HCT116 (cell line): ENCODE data around the gene MRPL50. TPM values are rescaled to one million over a fixed set of nuclear protein-coding genes. Genes with fewer than 3 reads are reported as not detected.

Experiments used
- ATAC-seq: fragments of 200-7000 bp; cut with Tn5 transposase; 2 replicates; pipeline ENCODE4 v1.9.1; 2020; ENCODE audit warnings: mild to moderate bottlenecking, moderate library complexity
- BruUV-seq: library from RNA; stranded (reverse); fragments of 400-500 nt; replicated peaks from 2 replicates; lab custom pipeline; 2021; lab: Mats Ljungman, UMichigan
- CTCF ChIA-PET: fragments of 300-600 bp; sonication (Branson Sonifier 250); formaldehyde crosslinking; loops from one replicate; lab custom pipeline; 2021; ENCODE audit warnings: antibody characterized with exemption; lab: Charles Lee
- POLR2A ChIA-PET: fragments of 300-600, 350-600 bp; sonication (Branson Sonifier 250); formaldehyde crosslinking; loops from one replicate; lab custom pipeline; 2021; ENCODE audit warnings: antibody characterized with exemption; lab: Charles Lee
- RAD21 ChIA-PET, 2 experiments: fragments of 300-600 bp; sonication (Branson Sonifier 250); formaldehyde crosslinking; loops; one replicate each; lab custom pipeline; 2023; ENCODE audit warnings: low total read pairs in 2 of 2; ENCODE audit not compliant: uncharacterized antibody in 2 of 2, unreplicated experiment in 2 of 2, low non-redundant PET in 1 of 2; lab: Charles Lee
- DNase-seq: peaks from one replicate; pipeline ENCODE4 v3.0.0-alpha.2; 2010; ENCODE audit warnings: low read depth, low spot score
- H2AFZ ChIP-seq: fragments of 200-600 bp; shearing (Covaris generic), sonication (generic); 2 replicates; pipeline ENCODE4 v1.6.1; 2017; ENCODE audit warnings: low read depth, mixed run types, mixed read lengths, antibody characterized with exemption, low read length; ENCODE audit not compliant: poor library complexity, severe bottlenecking
- H3K27ac ChIP-seq: 2 replicates; pipeline ENCODE4 v1.5.1; 2012; ENCODE audit warnings: low read depth, low read length
- H3K27me3 ChIP-seq: fragments of 200-600 bp; sonication (generic); 2 replicates; pipeline ENCODE4 v1.6.1; 2016; ENCODE audit warnings: mixed run types, low read length, mixed read lengths; ENCODE audit not compliant: insufficient read depth
- H3K36me3 ChIP-seq, 2 experiments: fragments of 200-500 bp in 1 of 2; fragments of 200-600 bp in 1 of 2; sonication (Bioruptor generic) in 1 of 2; sonication (generic) in 1 of 2; 2 replicates each; pipeline versions ENCODE4 v1.5.1 to v1.6.1; 2014 to 2016; ENCODE audit warnings: low read length in 2 of 2, inconsistent platforms in 1 of 2, mixed read lengths in 1 of 2, mixed run types in 1 of 2; ENCODE audit not compliant: insufficient read depth in 2 of 2, control insufficient read depth in 1 of 2
- H3K4me1 ChIP-seq, 2 experiments: fragments of 200-600 bp in 1 of 2; sonication (generic) in 1 of 2; 2 replicates each; pipeline versions ENCODE4 v1.5.1 to v1.6.1; 2012 to 2017; ENCODE audit warnings: low read length in 2 of 2, inconsistent platforms in 1 of 2, mild to moderate bottlenecking in 1 of 2, mixed read lengths in 1 of 2, mixed run types in 1 of 2, moderate library complexity in 1 of 2; ENCODE audit not compliant: insufficient read depth in 2 of 2, control insufficient read depth in 1 of 2
- H3K4me2 ChIP-seq: fragments of 200-600 bp; sonication (generic); 2 replicates; pipeline ENCODE4 v1.6.1; 2017; ENCODE audit warnings: mixed run types, low read length, mixed read lengths
- H3K4me3 ChIP-seq, 2 experiments: fragments of 200-600 bp in 1 of 2; sonication (generic) in 1 of 2; replicated peaks in 1 of 2; 2 replicates each; pipeline ENCODE4 v1.5.1; 2011 to 2016; ENCODE audit warnings: low read length in 2 of 2, control low read depth in 1 of 2, low read depth in 1 of 2, mild to moderate bottlenecking in 1 of 2, mixed read lengths in 1 of 2, mixed run types in 1 of 2
- H3K79me2 ChIP-seq: fragments of 200-600 bp; sonication (generic); 2 replicates; pipeline ENCODE4 v1.6.1; 2017; ENCODE audit warnings: mild to moderate bottlenecking, mixed run types, low read length, moderate library complexity, mixed read lengths; ENCODE audit not compliant: insufficient read depth
- H3K9ac ChIP-seq: fragments of 200-600 bp; sonication (generic); 2 replicates; pipeline ENCODE4 v1.6.1; 2016; ENCODE audit warnings: low read length, mixed read lengths
- H3K9me2 ChIP-seq: fragments of 200-600 bp; sonication (generic), shearing (Covaris generic); 2 replicates; pipeline ENCODE4 v1.6.1; 2017; ENCODE audit warnings: mixed run types, mild to moderate bottlenecking, moderate library complexity; ENCODE audit not compliant: insufficient read depth
- H3K9me3 ChIP-seq, 2 experiments: fragments of 200-500 bp in 1 of 2; fragments of 200-600 bp in 1 of 2; sonication (Bioruptor generic) in 1 of 2; sonication (generic) in 1 of 2; 2 replicates each; pipeline ENCODE4 v1.6.1; 2014 to 2017; ENCODE audit warnings: low read length in 2 of 2, mixed read lengths in 2 of 2, inconsistent platforms in 1 of 2, low read depth in 1 of 2, mild to moderate bottlenecking in 1 of 2, mixed run types in 1 of 2, moderate library complexity in 1 of 2; ENCODE audit not compliant: control insufficient read depth in 1 of 2, insufficient read depth in 1 of 2
- H4K20me1 ChIP-seq: fragments of 200-600 bp; sonication (generic), shearing (Covaris generic); 2 replicates; pipeline ENCODE4 v1.6.1; 2017; ENCODE audit warnings: mixed run types, mild to moderate bottlenecking, moderate library complexity; ENCODE audit not compliant: insufficient read depth
- EZH2 ChIP-seq: fragments of 200-600 bp; sonication (generic); IDR thresholded peaks from 2 replicates; pipeline ENCODE4 v1.6.1; 2017; ENCODE audit warnings: antibody characterized with exemption, mixed run types
- FOSL1 ChIP-seq: IDR thresholded peaks from 2 replicates; pipeline ENCODE4 v1.6.1; 2012; ENCODE audit warnings: low read depth
- JUND ChIP-seq: IDR thresholded peaks from 2 replicates; pipeline ENCODE4 v1.6.1; 2012
- POLR2A ChIP-seq: IDR thresholded peaks from 2 replicates; pipeline ENCODE4 v1.7.0; 2011; ENCODE audit warnings: borderline replicate concordance; ENCODE audit not compliant: insufficient read depth, insufficient read length; ENCODE audit errors: extremely low read depth
- POLR2AphosphoS5 ChIP-seq: IDR thresholded peaks from 2 replicates; pipeline ENCODE4 v1.6.1; 2011; ENCODE audit warnings: mild to moderate bottlenecking, low read depth, low read length, moderate library complexity
- RAD21 ChIP-seq: IDR thresholded peaks from 2 replicates; pipeline ENCODE4 v1.6.1; 2012; ENCODE audit warnings: low read depth, mild to moderate bottlenecking
- REST ChIP-seq: IDR thresholded peaks from 2 replicates; pipeline ENCODE4 v1.6.1; 2012; ENCODE audit warnings: low read depth
- SP1 ChIP-seq: IDR thresholded peaks from 2 replicates; pipeline ENCODE4 v1.6.1; 2012; ENCODE audit warnings: low read depth
- SRF ChIP-seq: IDR thresholded peaks from 2 replicates; pipeline ENCODE4 v1.6.1; 2012; ENCODE audit warnings: low read depth
- ZBTB33 ChIP-seq: IDR thresholded peaks from 2 replicates; pipeline ENCODE4 v1.6.1; 2011; ENCODE audit warnings: mild to moderate bottlenecking, low read length, moderate library complexity; ENCODE audit not compliant: insufficient replicate concordance; ENCODE audit errors: extremely low read depth
- ZFX ChIP-seq: fragments of 450-650 bp; IDR thresholded peaks from 2 replicates; pipeline ENCODE4 v1.6.1; 2017
- ZNF274 ChIP-seq: fragments of 200-500 bp; sonication (Bioruptor generic); IDR thresholded peaks from 2 replicates; pipeline ENCODE4 v1.6.1; 2014; ENCODE audit warnings: mild to moderate bottlenecking, low read depth, low read length, inconsistent platforms
- intact Hi-C: fragments of 100-400 bp; cut with micrococcal nuclease; formaldehyde crosslinking; loops from 2 replicates; pipeline ENCODE4 v1.10.0; 2022
- total RNA-seq: library from RNA; stranded (reverse); gene quantifications from one replicate; pipeline ENCODE4 v1.2.1, GENCODE V29; 2021; ENCODE audit not compliant: unreplicated experiment

Gene MRPL50
- total RNA-seq, 1 experiment from 2014 or later: 14.6 TPM

GRCh38 chr9:101354765-101355708 lies 43.4 kb downstream of the MRPL50 start:
- Histone ChIP-seq H3K4me2 (no peak overlapping the region), H3K79me2 (no peaks in the 10 kb centered on the region), H3K27me3 (no peaks in the 10 kb centered on the region), H3K9me3 (no peaks in the 10 kb centered on the region), H3K36me3 (no peaks in the 10 kb centered on the region), H3K4me3 (no peak overlapping the region), H3K27ac (no peak overlapping the region), H4K20me1 (no peaks in the 10 kb centered on the region), H3K9ac (no peak overlapping the region), H2AFZ (no peak overlapping the region), H3K4me1 (0 out of 4 replicates have a peak, but pooled peaks cover 0 to 6% of the 10 kb centered on the region in 2 experiments), H3K9me2 (no peaks in the 10 kb centered on the region)
- no TSS peak for BruUV-seq
- TF ChIP-seq JUND (no peak), POLR2A (no peak), EZH2 (no peak), POLR2AphosphoS5 (no peak), SP1 (no peak), REST (no peak), RAD21 (no peak), ZNF274 (no peak), ZBTB33 (no peak), ZFX (no peak), FOSL1 (no peak), SRF (no peak)
- no peak for ATAC-seq
- ChIA-PET RAD21 (no interaction called here), POLR2A (no interaction called here), CTCF (no interaction called here)
- intact Hi-C loops: no loop called here
- DNase-seq: no peak
